Left ventricle myocardium inferior (tissue), 1 donor: ENCODE measurements around the gene SLC23A1. TPM values are rescaled to one million over a fixed set of nuclear protein-coding genes. Genes with fewer than 3 reads are reported as not detected.

ENCODE experiments used
- DNase-seq: peaks from one replicate; pipeline ENCODE4 v3.0.0-alpha.2; 2020
- H3K27ac ChIP-seq: fragments of 200-600 bp; replicated peaks from 2 replicates; pipeline ENCODE4 v1.8.0; 2021
- H3K27me3 ChIP-seq: fragments of 200-600 bp; 2 replicates; pipeline ENCODE4 v1.8.0; 2021; ENCODE audit warnings: low read depth
- H3K36me3 ChIP-seq: fragments of 200-600 bp; 2 replicates; pipeline ENCODE4 v1.8.0; 2021
- H3K4me1 ChIP-seq: fragments of 200-600 bp; 2 replicates; pipeline ENCODE4 v1.8.0; 2021
- H3K4me3 ChIP-seq: fragments of 200-600 bp; 2 replicates; pipeline ENCODE4 v1.8.0; 2021; ENCODE audit warnings: mild to moderate bottlenecking, moderate library complexity
- H3K9me3 ChIP-seq: fragments of 200-600 bp; replicated peaks from 2 replicates; pipeline ENCODE4 v1.8.0; 2021
- intact Hi-C: fragments of 100-400 bp; cut with micrococcal nuclease; formaldehyde crosslinking; loops from one replicate; pipeline ENCODE4 v1.11.0; 2022
- total RNA-seq: library from RNA; stranded (reverse); fragmentation: NEBNext Ultra II Directional; extraction: Animal tissue kit (Norgen Biotek cat#: 25700); gene quantifications from one replicate; pipeline ENCODE4 v1.2.1, GENCODE V29; 2021
- TF ChIP-seq, protein P1 (sequence below): fragments of 200-600 bp; IDR thresholded peaks from 2 replicates; pipeline ENCODE4 v1.8.0; 2021; ENCODE audit warnings: antibody characterized with exemption, mild to moderate bottlenecking, borderline replicate concordance
- donor health status: DM: no; HTN: yes; CAD: no; lungs with severe emphysema.

SLC23A1 gene
- total RNA-seq, 1 donor from 2014 or later, result not detected

DNA sequence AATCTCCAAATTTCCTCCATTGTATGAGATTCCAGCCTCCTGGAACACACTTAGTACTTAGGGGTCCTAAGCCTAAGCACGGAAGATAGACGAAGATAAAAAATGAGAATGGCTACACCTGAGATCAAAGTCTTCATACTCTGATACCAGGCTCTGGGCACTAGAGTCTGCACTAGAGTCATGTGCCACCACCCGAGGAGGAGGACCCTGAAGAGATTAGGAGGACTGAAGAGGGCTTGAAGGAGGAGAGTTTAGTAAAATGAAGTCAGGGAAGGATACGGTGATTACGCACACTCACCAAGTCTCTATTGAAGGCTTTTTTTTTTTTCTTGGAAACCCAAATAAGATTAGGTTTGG, 21.4 kb upstream of the SLC23A1 start:
- Histone ChIP-seq H3K4me3 (peak overlapping the region; percentile 66), H3K36me3 (peaks cover 5% of the 10 kb centered on the region), H3K4me1 (peaks cover 21% of the 10 kb centered on the region), H3K27me3 (no peaks in the 10 kb centered on the region), H3K27ac (peak overlapping the region; percentile 92), H3K9me3 (no peaks in the 10 kb centered on the region)
- intact Hi-C loops, result no loop called here
- TF ChIP-seq, protein P1, sequence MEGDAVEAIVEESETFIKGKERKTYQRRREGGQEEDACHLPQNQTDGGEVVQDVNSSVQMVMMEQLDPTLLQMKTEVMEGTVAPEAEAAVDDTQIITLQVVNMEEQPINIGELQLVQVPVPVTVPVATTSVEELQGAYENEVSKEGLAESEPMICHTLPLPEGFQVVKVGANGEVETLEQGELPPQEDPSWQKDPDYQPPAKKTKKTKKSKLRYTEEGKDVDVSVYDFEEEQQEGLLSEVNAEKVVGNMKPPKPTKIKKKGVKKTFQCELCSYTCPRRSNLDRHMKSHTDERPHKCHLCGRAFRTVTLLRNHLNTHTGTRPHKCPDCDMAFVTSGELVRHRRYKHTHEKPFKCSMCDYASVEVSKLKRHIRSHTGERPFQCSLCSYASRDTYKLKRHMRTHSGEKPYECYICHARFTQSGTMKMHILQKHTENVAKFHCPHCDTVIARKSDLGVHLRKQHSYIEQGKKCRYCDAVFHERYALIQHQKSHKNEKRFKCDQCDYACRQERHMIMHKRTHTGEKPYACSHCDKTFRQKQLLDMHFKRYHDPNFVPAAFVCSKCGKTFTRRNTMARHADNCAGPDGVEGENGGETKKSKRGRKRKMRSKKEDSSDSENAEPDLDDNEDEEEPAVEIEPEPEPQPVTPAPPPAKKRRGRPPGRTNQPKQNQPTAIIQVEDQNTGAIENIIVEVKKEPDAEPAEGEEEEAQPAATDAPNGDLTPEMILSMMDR, result no peak
- no peak for DNase-seq

DNA sequence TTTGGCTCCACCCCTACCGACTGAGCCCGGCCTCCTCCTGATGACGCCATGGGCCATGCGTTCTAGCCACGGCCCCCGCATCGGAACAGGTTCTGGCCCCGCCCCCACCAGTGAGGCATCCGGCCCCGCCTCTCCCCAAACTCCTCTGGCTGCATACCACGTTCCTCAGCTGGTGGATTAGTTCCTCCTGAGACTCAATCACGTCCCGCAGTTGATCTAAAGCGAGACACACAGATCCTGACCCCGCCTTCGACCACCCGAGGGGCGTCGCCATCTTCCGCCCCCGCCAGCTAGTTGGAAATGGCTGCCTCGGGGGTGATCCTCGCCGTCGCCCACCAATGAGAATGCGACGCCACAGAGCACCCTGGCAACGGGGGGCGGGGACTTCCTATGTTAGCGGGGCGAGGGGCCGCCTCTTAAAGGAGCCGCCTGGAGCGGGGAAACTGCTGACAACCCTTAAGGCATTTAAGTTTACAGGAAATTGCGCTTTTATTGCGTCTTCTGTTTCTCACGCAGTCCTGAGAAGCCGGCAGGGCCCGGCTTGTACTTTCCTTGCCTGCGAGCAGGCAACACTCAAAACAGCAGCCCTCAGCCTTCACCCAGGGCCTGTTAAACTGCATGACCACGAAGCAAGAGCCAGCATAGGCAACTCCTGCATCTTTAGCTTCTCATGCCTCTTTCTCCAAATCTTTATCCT, 20.8 kb upstream of the SLC23A1 start, which contains the start of gene SPATA24:
SPATA24 (minus strand) TSS at position 303 of the 697 bp plus-strand sequence; CDS start at position 274, 29 bp downstream.
- no peaks in the 10 kb centered on the region for H3K9me3 ChIP-seq
- peak within 1 kb of the TSS; percentile 92 for H3K27ac ChIP-seq
- H3K4me3 ChIP-seq, result peak within 1 kb of the TSS; percentile 66
- intact Hi-C loops, result no loop called here
- peaks cover 21% of the 10 kb centered on the region for H3K4me1 ChIP-seq
- H3K36me3 ChIP-seq, result peaks cover 5% of the 10 kb centered on the region
- H3K27me3 ChIP-seq, result no peaks in the 10 kb centered on the region
- DNase-seq, result peak; percentile 98
- TF ChIP-seq, protein P1, result no peak

DNA sequence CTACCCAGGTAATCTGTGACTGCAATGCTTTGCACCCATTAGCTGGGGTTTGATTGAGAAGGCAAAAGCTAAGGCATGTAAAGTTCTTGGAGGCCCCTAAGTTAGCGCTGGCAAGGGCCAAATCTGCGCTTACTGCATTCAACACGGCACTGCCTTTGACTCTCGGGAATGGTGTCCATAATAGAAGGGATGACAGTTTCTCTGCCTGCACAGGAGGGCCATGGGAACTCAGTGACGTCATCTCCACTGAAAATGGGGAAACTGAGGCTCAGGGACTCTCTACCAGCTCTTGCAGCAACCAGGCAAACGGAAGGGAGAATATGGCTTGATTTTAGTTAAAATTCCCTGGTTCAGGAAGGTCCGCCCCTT, 20.3 kb upstream of the SLC23A1 start:
- H3K4me3 ChIP-seq, result peak overlapping the region; percentile 66
- DNase-seq, result no peak
- no peaks in the 10 kb centered on the region for H3K27me3 ChIP-seq
- TF ChIP-seq, protein P1, result no peak
- intact Hi-C loops, result no loop called here
- no peaks in the 10 kb centered on the region for H3K9me3 ChIP-seq
- peaks cover 5% of the 10 kb centered on the region for H3K36me3 ChIP-seq
- H3K4me1 ChIP-seq, result peaks cover 21% of the 10 kb centered on the region
- peak overlapping the region; percentile 92 for H3K27ac ChIP-seq

- DNase-seq, result no peak
- no peak overlapping the region for H3K4me3 ChIP-seq
Observed at GRCh38 chr5:139402561-139403158, 19.6 kb upstream of the SLC23A1 start.

GRCh38 chr5:139401546-139401945, 18.4 kb upstream of the SLC23A1 start:
- intact Hi-C loops, result no loop called here
- no peak for DNase-seq

More at GRCh38 chr5:139402561-139403158, 19.6 kb upstream of the SLC23A1 start:
- intact Hi-C loops, result no loop called here
- H3K4me1 ChIP-seq, result peaks cover 27% of the 10 kb centered on the region
- TF ChIP-seq, protein P1, result peak; percentile 37
- H3K27ac ChIP-seq, result peak overlapping the region; percentile 92
- no peaks in the 10 kb centered on the region for H3K9me3 ChIP-seq
- H3K36me3 ChIP-seq, result peaks cover 5% of the 10 kb centered on the region
- no peaks in the 10 kb centered on the region for H3K27me3 ChIP-seq

More at GRCh38 chr5:139401546-139401945, 18.4 kb upstream of the SLC23A1 start:
- TF ChIP-seq, protein P1, result no peak
- Histone ChIP-seq H3K36me3 (peaks cover 5% of the 10 kb centered on the region), H3K27ac (no peak overlapping the region), H3K27me3 (no peaks in the 10 kb centered on the region), H3K4me3 (no peak overlapping the region), H3K4me1 (peaks cover 36% of the 10 kb centered on the region), H3K9me3 (no peaks in the 10 kb centered on the region)
